Right lobe of liver (tissue), 4 donors: ENCODE results near the gene PCSK7.

Experiments
- CTCF ChIP-seq, 4 donors: fragments of 200-600 bp in 3 of 4; fragments of 450-650 bp in 1 of 4; IDR thresholded peaks; one replicate each; pipeline versions ENCODE4 v1.5.1 to v1.8.0; 2016 to 2022; ENCODE audit warnings: antibody characterized with exemption in 4 of 4, mild to moderate bottlenecking in 2 of 4
- POLR2A ChIP-seq: fragments of 450-650 bp; IDR thresholded peaks from one replicate; pipeline ENCODE4 v1.6.1; 2017; ENCODE audit warnings: antibody characterized with exemption, mild to moderate bottlenecking
- donor health status: DM: no; HTN: no; CAD: no.
- donor health status: DM: no; HTN: no; CAD: no.
- donor health status: DM: no; HTN: yes; CAD: no.

- TF ChIP-seq CTCF (IDR thresholded peaks at IDR 0.05): no peak
- no peak for TF ChIP-seq POLR2A
These were observed 12.4 kb downstream of the PCSK7 start for GRCh38 chr11:117219455-117219854.
